HepG2 (cell line): Measurements from ENCODE around the gene AGGF1. TPM values are rescaled to one million over a fixed set of nuclear protein-coding genes. Genes with fewer than 3 reads are reported as not detected.

ENCODE experiments used
- E2F1 ChIP-seq: sonication (generic); formaldehyde crosslinking; IDR thresholded peaks from 2 replicates; pipeline ENCODE4 v1.5.0; 2020; ENCODE audit warnings: missing genetic modification reagents
- FOXO1 ChIP-seq: sonication (generic); formaldehyde crosslinking; IDR thresholded peaks from 2 replicates; pipeline ENCODE4 v1.4.0; 2020; ENCODE audit warnings: missing genetic modification reagents
- FOXO4 ChIP-seq: sonication (generic); formaldehyde crosslinking; conservative IDR thresholded peaks from 2 replicates; pipeline ENCODE4 v1.8.1; 2023; ENCODE audit warnings: missing genetic modification reagents
- HDAC6 ChIP-seq: fragments of 200-600 bp; sonication (generic); IDR thresholded peaks from 2 replicates; pipeline ENCODE4 v1.7.0; 2017; ENCODE audit warnings: mild to moderate bottlenecking, antibody characterized with exemption, low read length, low read depth
- KMT2A ChIP-seq: sonication (generic); formaldehyde crosslinking; IDR thresholded peaks from 2 replicates; pipeline ENCODE4 v1.4.0; 2020; ENCODE audit warnings: missing genetic modification reagents
- POLR2A ChIP-seq, 2 experiments: IDR thresholded peaks; 2 replicates each; pipeline ENCODE4 v1.6.1; 2011; ENCODE audit warnings: low read depth in 2 of 2, low read length in 2 of 2, mild to moderate bottlenecking in 1 of 2, moderate library complexity in 1 of 2; ENCODE audit not compliant: insufficient read depth in 1 of 2
- SAP130 ChIP-seq: IDR thresholded peaks from 2 replicates; pipeline ENCODE4 v1.6.1; 2016; ENCODE audit warnings: low read depth
- ZBTB38 ChIP-seq: sonication (generic); formaldehyde crosslinking; IDR thresholded peaks from 2 replicates; pipeline ENCODE4 v1.5.1; 2020; ENCODE audit warnings: mild to moderate bottlenecking, missing genetic modification reagents
- ZNF274 ChIP-seq: sonication (generic); formaldehyde crosslinking; IDR thresholded peaks from 2 replicates; pipeline ENCODE4 v1.5.1; 2020; ENCODE audit warnings: mild to moderate bottlenecking, missing genetic modification reagents
- ZNF431 ChIP-seq: sonication (generic); formaldehyde crosslinking; IDR thresholded peaks from 2 replicates; pipeline ENCODE4 v1.9.0; 2022; ENCODE audit warnings: missing genetic modification reagents, low read depth, mild to moderate bottlenecking, borderline replicate concordance
- ZNF607 ChIP-seq: sonication (generic); formaldehyde crosslinking; IDR thresholded peaks from 2 replicates; pipeline ENCODE4 v1.5.1; 2020; ENCODE audit warnings: missing genetic modification reagents, mild to moderate bottlenecking, borderline replicate concordance
- ZNF687 ChIP-seq: sonication (generic); formaldehyde crosslinking; IDR thresholded peaks from 2 replicates; pipeline ENCODE4 v1.5.1; 2020; ENCODE audit warnings: mild to moderate bottlenecking, missing genetic modification reagents, moderate library complexity
- ZNF747 ChIP-seq: sonication (generic); formaldehyde crosslinking; IDR thresholded peaks from 2 replicates; pipeline ENCODE4 v1.8.1; 2023; ENCODE audit warnings: missing genetic modification reagents, mild to moderate bottlenecking, borderline replicate concordance
- polyA plus RNA-seq, 8 experiments: library from polyadenylated mRNA; depleted of rRNA in 3 of 8; stranded (reverse) in 7 of 8; unstranded in 1 of 8; fragments of >200 nt; fragmentation: Illumina TruSeq in 4 of 8; extraction: Trizol in 4 of 8; gene quantifications; 2 replicates each; pipeline versions ENCODE4 v1.2.1 to v1.2.3, GENCODE V29; 2011 to 2016; ENCODE audit warnings: low read depth in 4 of 8, missing spikeins in 1 of 8, mixed read lengths in 1 of 8; ENCODE audit not compliant: insufficient read depth in 1 of 8
- total RNA-seq, 5 experiments: library from RNA; depleted of rRNA; stranded (reverse); fragments of >200 nt; fragmentation: Illumina TruSeq; extraction: Trizol; gene quantifications; 2 replicates each; pipeline ENCODE4 v1.2.3, GENCODE V29; 2016; ENCODE audit warnings: low read depth in 1 of 5

Gene AGGF1
- total and polyA plus RNA-seq, 2 of the 13 experiments (the other 11 are each of a cell fraction or from before 2014, with no cell fraction given) = 12.9 to 15.5 TPM

- TF ChIP-seq ZNF687 (CRISPR knock-in tag) = peak; percentile 90
- TF ChIP-seq ZNF747 (CRISPR knock-in tag) = peak; percentile 88
- peak; percentile 28; the same call in 1 of the 2 replicates for TF ChIP-seq SAP130 (CRISPR knock-in tag)
- TF ChIP-seq E2F1 (CRISPR knock-in tag) = peak; percentile 68; the same call in 1 of the 2 replicates
- peak; percentile 47; the same call in 1 of the 2 replicates for TF ChIP-seq KMT2A (CRISPR knock-in tag)
- TF ChIP-seq POLR2A (IDR thresholded peaks at IDR 0.05; ENCODE audit: insufficient read depth in 1 of 2, low read depth in 2 of 2, low read length in 2 of 2) = peak; percentile 30 to 83; a peak in 3 of 4 replicates
- TF ChIP-seq ZBTB38 (CRISPR knock-in tag) = peak; percentile 13; the same call in 1 of the 2 replicates
- TF ChIP-seq HDAC6 = no peak
- TF ChIP-seq ZNF274 (CRISPR knock-in tag) = peak; percentile 61; the same call in 1 of the 2 replicates
- TF ChIP-seq FOXO1 (CRISPR knock-in tag) = no peak
- TF ChIP-seq FOXO4 (CRISPR knock-in tag) = 0 out of 2 replicates have a peak, but pooled peaks have one; percentile 87
- TF ChIP-seq ZNF431 (CRISPR knock-in tag) = no peak
- TF ChIP-seq ZNF607 (CRISPR knock-in tag) = peak; percentile 88
Measured at GRCh38 chr5:77086689-77087483, 56.7 kb downstream of the AGGF1 start, which contains the start of gene ZBED3 (continued).
